HG02798 (cell line): ENCODE data around the gene ANKRD33.

Source experiments
- ATAC-seq: cut with Tn5 transposase; IDR thresholded peaks from one replicate; pipeline ENCODE4 v1.9.1; 2021; ENCODE audit warnings: mild to moderate bottlenecking; ENCODE audit not compliant: unreplicated experiment, poor library complexity

Gene ANKRD33

DNA sequence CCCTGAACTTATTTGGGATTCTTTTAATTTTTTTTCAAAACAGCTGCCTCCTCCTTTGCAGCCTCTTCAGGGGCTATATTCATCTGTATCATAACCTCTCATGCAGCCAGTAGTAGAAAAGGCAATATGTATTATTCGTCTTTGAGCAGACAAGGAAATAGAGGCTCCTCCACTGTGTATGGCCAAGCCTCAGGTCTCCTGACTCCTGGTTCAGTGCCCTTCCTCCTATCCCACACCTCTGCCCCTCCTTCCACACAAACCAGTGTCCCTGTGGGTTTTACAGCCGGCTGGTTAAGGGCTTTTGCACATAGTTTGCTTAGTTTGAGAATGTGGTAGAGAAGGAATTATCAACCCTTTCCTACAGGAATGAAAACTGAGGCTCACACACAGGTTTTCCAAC lies 10.6 kb downstream of the ANKRD33 start:
- no peak for ATAC-seq

- no peak for ATAC-seq
These were observed 11.0 kb downstream of the ANKRD33 start for GRCh38 chr12:51898937-51899336.

DNA sequence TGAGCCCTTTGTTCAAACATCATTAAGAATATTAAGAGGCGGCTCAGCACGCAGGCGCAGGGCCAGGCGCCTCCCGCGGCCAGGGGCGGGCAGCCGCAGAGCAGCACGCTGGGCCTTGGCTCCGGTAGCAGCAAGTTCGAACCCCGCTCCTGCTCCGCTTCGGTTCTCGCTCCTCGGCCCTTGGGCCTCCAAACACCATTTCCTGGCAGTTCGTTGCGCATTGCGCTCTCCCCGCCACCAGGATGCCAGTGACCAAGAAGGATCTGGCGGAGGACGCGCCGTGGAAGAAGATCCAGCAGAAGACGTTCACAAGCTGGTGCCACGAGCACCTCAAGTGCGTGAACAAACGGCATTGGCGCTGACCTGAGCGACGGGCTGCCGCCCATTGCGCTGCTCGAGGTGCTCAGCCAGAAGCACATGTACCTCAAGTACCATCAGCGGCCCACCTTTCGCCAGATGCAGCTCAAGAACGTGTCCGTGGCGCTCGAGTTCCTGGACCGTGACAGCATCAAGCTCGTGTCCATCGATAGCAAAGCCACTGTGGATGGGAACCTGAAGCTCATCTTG lies 12.5 kb downstream of the ANKRD33 start:
- no peak for ATAC-seq

- ATAC-seq = no peak
These were observed 13.4 kb downstream of the ANKRD33 start for GRCh38 chr12:51901121-51901817.

DNA sequence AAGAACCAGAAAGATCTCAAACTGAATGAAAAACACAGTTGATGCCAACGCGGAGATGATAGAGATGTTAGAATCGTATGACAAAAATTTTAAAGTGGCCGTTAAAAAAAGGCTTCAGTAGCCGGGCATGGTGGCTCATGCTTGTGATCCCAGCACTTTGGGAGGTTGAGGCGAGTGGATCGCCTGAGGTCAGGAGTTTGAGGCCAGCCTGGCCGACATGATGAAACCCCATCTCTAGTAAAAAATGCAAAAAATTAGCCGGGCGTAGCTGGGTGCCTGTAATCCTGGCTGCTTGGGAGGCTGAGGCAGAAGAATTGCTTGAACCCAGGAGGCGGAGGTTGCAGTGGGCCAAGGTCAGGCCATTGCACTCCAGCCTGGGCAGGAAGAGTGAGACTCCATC lies 14.0 kb downstream of the ANKRD33 start:
- no peak for ATAC-seq

GRCh38 chr12:51904951-51905470 lies 17.1 kb downstream of the ANKRD33 start:
- ATAC-seq = no peak

- ATAC-seq = no peak
These were observed 17.8 kb downstream of the ANKRD33 start for GRCh38 chr12:51905471-51906429.

DNA sequence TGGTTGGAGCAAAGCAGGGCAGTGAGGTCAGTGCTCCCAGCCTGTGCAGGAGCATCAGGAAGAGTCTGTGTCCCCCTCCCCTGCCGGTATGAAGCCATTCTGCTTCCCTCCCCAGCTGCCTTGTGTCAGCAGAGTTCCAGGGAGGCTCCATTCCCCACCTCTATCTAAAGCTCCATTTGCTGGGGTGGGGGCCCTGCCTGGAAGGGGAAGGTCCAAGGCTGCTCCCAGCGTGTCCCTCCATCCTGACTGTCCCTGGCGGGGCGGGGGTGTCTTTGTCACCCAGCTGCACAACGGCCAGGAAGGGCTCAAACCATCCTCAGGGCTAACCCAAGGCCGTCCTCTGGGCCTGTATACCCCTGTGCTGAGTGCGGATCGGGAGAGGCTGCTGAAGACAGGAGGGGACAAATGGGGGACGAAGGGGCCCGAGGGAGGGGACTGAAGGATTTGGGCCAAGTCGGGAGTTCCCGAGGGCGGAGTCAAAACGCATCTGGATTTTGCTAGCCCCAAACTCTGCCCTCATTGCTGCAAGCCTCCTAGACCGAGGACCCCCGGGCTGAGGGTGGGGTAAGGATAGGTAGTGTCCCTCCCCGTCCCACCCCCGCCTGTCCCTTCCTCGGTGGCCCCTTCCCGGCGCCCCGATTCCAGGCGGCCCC lies 18.7 kb downstream of the ANKRD33 start:
- no peak for ATAC-seq

DNA sequence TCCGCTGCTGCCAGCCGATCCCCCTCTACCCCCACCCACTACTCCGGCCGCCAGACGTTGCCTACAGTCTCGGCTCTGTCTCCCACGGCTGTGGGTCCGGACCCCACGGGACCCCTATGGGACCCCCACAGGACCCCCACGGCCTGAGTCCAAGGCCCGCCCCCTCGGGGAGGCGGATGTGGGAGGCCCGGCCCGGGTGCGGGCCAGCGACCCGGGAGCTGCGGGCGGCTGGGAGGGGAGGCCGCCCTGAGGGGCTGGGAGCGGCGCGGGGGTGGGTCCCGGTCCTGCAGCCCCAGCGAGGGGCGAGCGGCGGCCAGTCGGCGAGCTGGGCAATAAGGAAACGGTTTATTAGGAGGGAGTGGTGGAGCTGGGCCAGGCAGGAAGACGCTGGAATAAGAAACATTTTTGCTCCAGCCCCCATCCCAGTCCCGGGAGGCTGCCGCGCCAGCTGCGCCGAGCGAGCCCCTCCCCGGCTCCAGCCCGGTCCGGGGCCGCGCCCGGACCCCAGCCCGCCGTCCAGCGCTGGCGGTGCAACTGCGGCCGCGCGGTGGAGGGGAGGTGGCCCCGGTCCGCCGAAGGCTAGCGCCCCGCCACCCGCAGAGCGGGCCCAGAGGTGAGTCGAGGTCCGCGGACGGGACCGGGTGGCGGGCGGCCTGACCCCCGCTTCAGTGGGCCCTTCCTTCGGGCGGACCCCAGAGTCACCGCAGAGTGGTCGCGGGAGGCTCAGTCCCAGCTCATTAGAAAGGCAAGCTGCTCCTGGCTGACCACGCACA lies 19.4 kb downstream of the ANKRD33 start, which contains the start of gene ACVRL1:
Gene ACVRL1 (plus strand): TSS at position 422 of the 773 bp plus-strand sequence. CDS start 4,971 bp downstream, outside the sequence.
- no peak for ATAC-seq

DNA sequence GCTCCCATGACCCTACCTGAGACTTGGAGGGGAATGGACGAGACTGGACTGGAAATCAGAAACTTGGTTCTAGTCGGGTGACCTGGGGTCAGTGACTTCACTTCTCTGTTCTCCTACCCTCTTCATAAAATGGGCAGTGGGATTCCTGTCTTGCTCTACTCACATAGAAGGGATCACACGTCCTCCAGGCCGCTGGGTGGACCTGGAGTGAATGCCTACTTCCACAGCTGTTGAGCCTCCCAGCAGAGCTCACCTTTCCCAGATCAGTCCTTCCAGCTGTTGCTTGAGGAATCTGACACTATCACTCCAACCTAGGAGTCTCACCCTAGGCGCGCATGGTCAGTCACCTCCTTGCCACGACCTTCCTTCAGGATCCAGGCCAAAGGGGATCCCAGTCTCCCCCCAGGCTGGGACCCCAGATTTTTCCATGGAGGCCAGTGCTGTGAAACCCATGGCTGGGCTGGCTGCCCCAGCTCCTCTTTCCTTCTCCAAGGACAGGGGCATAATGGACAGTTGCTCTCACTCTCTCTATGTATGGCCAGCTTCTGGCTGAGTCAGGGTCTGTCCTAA lies 20.0 kb downstream of the ANKRD33 start:
- ATAC-seq = no peak

DNA sequence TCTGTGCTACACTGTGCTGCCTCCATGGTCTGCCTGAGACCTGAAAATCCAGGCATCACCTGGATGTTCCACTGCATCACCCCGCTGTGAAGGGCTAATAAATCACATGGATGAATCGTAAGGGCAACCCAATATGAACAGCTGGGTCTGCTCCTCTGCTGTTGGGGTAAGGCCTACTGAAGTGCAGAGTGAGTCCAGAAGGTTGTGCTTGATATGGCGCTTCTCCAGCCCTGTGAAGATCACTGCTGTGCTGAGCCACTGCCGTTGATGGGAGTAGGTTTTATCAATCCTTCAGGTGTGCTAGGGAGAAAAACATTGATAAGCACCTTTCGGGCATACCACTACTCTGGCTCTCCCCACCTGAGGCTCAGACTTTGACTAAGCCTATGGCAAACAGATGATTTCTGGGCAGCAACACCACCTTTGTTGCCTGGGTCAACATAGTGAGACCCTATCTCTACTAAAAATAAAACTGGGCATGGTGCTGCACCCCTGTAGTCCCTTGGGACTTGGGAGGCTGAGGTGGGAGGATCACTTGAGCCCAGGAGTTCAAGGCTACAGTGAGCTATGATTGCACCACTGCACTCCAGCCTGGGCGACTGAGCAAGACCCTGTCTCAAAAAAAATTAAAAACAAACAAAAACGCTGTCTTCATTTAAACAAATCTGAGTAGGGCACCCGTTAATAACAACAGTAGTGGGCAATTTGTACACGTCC lies 21.1 kb downstream of the ANKRD33 start:
- no peak for ATAC-seq

GRCh38 chr12:51910168-51910567 lies 22.3 kb downstream of the ANKRD33 start:
- no peak for ATAC-seq

DNA sequence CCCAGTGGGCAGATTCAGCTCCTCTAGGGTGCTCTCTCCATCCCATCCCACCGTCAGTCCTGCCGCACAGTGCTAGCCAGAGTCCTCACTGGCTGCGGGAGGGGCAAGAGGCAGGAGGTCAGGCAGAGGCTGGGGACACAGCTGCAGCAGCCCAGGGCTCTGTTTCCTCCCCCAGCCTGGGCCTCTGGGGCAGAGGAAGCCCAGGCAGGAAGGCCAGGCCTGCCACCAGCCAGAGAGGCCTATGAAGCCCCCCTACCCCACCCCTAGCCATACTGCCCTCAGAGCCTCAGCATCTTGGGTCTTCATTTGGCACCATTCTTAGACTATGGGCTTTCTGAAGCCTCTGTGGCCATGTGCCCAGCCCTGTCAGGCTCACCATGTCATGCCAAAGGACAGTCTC lies 22.8 kb downstream of the ANKRD33 start:
- no peak for ATAC-seq

GRCh38 chr12:51911307-51911706 lies 23.4 kb downstream of the ANKRD33 start:
- no peak for ATAC-seq

GRCh38 chr12:51911788-51912711 lies 24.1 kb downstream of the ANKRD33 start:
- no peak for ATAC-seq

DNA sequence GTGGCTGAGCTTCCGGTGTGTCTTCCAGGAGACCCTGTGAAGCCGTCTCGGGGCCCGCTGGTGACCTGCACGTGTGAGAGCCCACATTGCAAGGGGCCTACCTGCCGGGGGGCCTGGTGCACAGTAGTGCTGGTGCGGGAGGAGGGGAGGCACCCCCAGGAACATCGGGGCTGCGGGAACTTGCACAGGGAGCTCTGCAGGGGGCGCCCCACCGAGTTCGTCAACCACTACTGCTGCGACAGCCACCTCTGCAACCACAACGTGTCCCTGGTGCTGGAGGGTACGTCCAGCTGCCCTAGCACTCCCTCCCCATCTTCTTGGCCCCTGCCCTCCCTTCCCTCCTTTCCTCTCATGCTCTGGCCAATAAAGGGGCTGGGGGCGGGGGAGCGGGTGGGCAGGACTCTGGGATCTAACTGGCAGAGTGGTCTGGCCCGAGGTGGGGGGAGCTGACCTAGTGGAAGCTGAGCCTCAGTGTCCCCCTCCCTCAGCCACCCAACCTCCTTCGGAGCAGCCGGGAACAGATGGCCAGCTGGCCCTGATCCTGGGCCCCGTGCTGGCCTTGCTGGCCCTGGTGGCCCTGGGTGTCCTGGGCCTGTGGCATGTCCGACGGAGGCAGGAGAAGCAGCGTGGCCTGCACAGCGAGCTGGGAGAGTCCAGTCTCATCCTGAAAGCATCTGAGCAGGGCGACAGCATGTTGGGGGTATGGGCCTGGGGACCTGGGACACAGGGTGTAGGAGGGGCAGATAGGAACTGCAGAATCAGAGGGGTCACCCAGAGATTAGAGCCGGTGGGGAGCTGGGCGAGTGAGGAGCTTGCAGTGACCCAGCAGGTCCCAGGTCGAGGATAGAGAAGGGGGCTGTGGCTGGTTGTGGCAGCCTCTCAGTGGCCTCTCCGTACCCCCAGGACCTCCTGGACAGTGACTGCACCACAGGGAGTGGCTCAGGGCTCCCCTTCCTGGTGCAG lies 25.4 kb downstream of the ANKRD33 start:
- ATAC-seq = no peak
